ENCODE measurements around the gene HMGCL.
"Not testable (repeated sequence)": the region's sequence is repeated elsewhere in the genome, so short reads cannot be mapped to it uniquely, and the experiment has no call there.

Gene HMGCL

DNA sequence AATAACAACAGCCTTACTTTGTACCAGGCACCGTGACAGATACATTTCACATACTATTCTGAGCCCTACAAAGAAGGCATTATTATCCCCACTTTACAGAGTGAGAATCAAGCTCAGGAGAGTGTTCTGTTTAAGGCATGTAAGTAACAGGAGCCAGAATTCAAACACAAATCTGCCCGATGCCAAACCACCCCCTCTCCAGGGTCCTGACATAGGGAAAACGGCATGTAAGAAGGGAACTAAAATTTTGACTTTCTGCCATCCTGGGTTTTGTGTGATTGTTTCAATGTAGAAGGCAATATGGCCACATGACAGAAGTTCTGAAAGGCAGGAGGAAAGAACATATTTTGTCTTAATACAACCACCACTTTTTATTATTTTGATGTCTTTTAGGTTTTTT lies 37.4 kb upstream of the HMGCL start:
- H3K9ac ChIP-seq (ENCODE audit: insufficient read length): no peak overlapping the region
- H3K36me3 ChIP-seq (ENCODE audit: insufficient read depth, low read length): peaks cover 61% of the 10 kb centered on the region
- H3K9me3 ChIP-seq (ENCODE audit: low read depth, low read length): no peaks in the 10 kb centered on the region
- H3K4me3 ChIP-seq: no peak overlapping the region
- H3K27ac ChIP-seq: no peak overlapping the region
- TF ChIP-seq FOXP2 (optimal IDR thresholded peaks at IDR 0.05; ENCODE audit: control extremely low read depth, extremely low read length, insufficient read depth) (no peak), POLR2AphosphoS5 (IDR thresholded peaks at IDR 0.05; ENCODE audit: borderline replicate concordance, low read depth, low read length) (no peak), EZH2 (IDR thresholded peaks at IDR 0.05) (no peak)
- no peak for DNase-seq (ENCODE audit: low read depth, low spot score)

DNA sequence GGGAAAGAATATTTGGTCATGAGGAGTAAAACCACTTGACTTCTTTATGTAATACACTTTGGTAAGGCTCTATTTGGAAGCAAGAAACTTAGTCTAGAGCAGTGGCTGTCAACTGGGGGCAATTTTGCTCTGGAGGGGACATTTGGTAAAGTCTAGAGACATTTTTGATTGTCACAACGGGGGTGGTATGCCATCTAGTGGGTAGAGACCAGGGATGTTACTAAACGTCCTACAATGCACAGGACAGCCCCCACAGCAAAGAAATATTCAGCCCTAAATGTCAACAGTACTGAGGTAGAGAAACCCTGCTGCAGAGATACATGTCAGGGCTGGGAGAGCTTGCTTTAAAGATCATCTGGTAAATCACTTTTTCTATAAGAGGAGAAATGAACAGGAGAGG lies 29.3 kb upstream of the HMGCL start:
- Histone ChIP-seq H3K9me3 (ENCODE audit: low read depth, low read length) (no peaks in the 10 kb centered on the region), H3K36me3 (ENCODE audit: insufficient read depth, low read length) (peaks cover 30% of the 10 kb centered on the region), H3K4me3 (no peak overlapping the region), H3K27ac (no peak overlapping the region), H3K9ac (ENCODE audit: insufficient read length) (no peak overlapping the region)
- no peak for DNase-seq (ENCODE audit: low read depth, low spot score)
- no peak for TF ChIP-seq FOXP2 (optimal IDR thresholded peaks at IDR 0.05; ENCODE audit: control extremely low read depth, extremely low read length, insufficient read depth)
- TF ChIP-seq POLR2AphosphoS5 (IDR thresholded peaks at IDR 0.05; ENCODE audit: borderline replicate concordance, low read depth, low read length): no peak
- TF ChIP-seq EZH2 (IDR thresholded peaks at IDR 0.05): no peak

DNA sequence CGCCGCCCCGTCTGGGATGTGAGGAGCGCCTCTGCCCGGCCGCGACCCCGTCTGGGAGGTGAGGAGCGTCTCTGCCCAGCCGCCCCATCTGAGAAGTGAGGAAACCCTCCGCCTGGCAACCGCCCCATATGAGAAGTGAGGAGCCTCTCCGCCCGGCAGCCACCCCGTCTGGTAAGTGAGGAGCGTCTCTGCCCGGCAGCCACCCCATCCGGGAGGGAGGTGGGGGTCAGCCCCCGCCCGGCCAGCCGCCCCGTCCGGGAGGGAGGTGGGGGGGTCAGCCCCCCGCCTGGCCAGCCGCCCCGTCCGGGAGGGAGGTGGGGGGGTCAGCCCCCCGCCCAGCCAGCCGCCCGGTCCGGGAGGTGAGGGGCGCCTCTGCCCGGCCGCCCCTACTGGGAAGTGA lies 27.9 kb upstream of the HMGCL start:
- peaks cover 28% of the 10 kb centered on the region for H3K36me3 ChIP-seq (ENCODE audit: insufficient read depth, low read length)
- H3K27ac ChIP-seq; DNase-seq (ENCODE audit: low read depth, low spot score); H3K9me3 ChIP-seq (ENCODE audit: low read depth, low read length); H3K4me3 ChIP-seq; H3K9ac ChIP-seq (ENCODE audit: insufficient read length): not testable (repeated sequence)

DNA sequence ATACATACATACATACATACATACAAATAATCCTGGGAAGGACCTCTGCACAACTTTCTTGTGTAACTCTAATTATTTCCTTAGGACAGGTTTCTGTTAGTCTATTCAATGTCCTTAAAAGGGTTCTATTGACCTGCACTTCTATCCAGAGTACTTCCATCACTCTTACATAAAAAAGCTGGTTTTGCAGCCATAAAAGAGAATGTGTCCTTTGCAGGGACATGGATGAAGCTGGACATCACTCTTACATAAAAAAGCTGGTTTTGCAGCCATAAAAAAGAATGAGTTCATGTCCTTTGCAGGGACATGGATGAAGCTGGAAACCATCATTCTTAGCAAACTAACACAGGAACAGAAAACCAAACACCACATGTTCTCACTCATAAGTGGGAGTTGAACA lies 26.2 kb upstream of the HMGCL start:
- H3K36me3 ChIP-seq (ENCODE audit: insufficient read depth, low read length): peaks cover 41% of the 10 kb centered on the region
- H3K27ac ChIP-seq; H3K9me3 ChIP-seq (ENCODE audit: low read depth, low read length); DNase-seq (ENCODE audit: low read depth, low spot score); H3K4me3 ChIP-seq; H3K9ac ChIP-seq (ENCODE audit: insufficient read length): not testable (repeated sequence)

DNA sequence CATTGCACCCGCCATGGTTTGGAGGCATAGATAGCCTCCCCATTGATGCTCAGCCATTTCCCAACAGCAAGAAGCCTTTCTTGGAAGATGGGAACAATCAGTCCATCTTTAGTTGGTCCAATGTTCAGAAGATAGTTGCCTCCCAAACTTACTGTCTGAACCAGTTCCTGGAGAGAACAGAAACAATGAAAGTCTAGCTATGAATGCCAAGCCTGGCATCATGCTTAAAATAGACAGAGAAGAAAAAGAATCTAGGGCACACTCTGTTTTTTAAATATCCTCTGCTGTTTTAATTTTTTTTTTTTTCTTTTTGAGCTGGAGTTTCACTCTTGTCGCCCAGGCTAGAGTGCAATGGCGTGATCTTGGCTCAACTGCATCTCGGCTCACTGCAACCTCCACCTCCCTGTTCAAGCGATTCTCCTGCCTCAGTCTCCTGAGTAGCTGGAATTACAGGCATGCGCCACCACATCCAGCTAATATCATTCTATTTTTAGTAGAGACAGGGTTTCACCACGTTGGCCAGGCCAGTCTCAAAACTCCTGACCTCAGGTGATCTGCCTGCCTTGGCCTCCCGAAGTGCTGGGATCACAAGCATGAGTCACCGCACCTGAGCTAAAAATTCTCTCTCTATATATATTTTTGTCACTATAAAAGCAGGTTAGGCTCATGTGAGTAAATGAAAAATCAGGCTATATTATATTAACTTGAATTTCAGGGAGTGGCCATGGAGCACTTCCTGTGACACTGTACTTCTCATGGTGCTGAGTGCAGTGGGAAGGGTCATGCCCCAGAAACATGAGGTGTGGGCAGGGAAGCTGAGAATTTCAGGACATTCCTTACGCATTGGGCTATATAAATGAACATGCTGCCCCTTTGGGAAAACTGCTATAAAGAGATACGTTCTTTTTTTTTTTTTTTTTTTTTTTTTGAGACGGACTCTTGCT lies 23.7 kb upstream of the HMGCL start:
- Histone ChIP-seq H3K4me3 (no peak overlapping the region), H3K9ac (ENCODE audit: insufficient read length) (no peak overlapping the region), H3K36me3 (ENCODE audit: insufficient read depth, low read length) (peaks cover 38% of the 10 kb centered on the region), H3K9me3 (ENCODE audit: low read depth, low read length) (no peaks in the 10 kb centered on the region; the same call in 1 of the 2 replicates), H3K27ac (no peak overlapping the region)
- DNase-seq (ENCODE audit: low read depth, low spot score): no peak
- TF ChIP-seq POLR2AphosphoS5 (IDR thresholded peaks at IDR 0.05; ENCODE audit: borderline replicate concordance, low read depth, low read length) (no peak), FOXP2 (optimal IDR thresholded peaks at IDR 0.05; ENCODE audit: control extremely low read depth, extremely low read length, insufficient read depth) (no peak), EZH2 (IDR thresholded peaks at IDR 0.05) (no peak)

DNA sequence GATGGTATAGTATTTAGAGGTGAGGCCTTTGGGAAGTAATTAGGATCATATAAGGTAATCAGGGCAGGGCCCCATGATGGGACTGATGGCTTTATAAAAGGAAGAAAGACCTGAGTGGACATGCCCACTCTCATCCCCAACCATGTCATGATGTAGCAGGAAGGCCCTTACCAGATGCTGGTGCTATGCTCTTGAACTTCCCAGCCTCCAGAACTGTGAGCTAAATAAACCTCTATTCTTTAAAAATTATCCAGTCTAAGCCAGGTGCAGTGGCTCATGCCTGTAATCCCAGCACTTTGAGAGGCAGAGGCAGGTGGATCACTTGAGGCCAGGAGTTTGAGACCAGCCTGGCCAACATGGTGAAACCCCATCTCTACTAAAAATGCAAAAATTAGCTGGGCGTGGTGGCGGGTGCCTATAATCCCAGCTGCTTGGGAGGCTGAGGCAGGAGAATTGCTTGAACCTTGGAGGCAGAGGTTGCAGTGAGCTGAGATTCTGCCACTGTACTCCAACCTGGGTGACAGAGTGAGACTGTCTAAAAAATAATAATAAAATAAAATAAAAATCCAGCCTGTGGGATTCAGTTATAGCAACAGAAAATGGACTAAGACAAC lies 22.4 kb upstream of the HMGCL start:
- H3K4me3 ChIP-seq; H3K9me3 ChIP-seq (ENCODE audit: low read depth, low read length); H3K27ac ChIP-seq; DNase-seq (ENCODE audit: low read depth, low spot score); H3K9ac ChIP-seq (ENCODE audit: insufficient read length): not testable (repeated sequence)
- H3K36me3 ChIP-seq (ENCODE audit: insufficient read depth, low read length): peaks cover 38% of the 10 kb centered on the region

DNA sequence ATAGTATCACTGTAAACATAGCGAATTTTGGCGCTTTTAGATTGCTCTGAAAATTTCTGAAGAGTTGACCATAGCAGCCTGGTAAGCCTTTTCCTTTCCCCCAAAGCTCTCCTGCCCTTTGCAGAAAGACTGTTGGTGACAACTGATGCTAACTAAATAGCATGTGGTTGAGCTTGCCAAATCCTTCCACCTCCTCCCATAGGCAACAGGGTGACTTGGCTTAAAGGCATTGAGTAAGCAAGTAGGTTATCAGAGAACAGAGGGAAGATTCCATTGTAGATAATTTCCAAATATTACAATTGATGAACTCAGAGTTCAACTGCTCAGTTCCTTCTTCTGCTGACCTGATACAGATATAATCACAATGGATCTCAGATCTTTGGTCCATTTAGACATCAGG lies 19.9 kb upstream of the HMGCL start:
- Histone ChIP-seq H3K36me3 (ENCODE audit: insufficient read depth, low read length) (peaks cover 38% of the 10 kb centered on the region), H3K27ac (no peak overlapping the region), H3K9me3 (ENCODE audit: low read depth, low read length) (no peaks in the 10 kb centered on the region; the same call in 1 of the 2 replicates), H3K9ac (ENCODE audit: insufficient read length) (no peak overlapping the region), H3K4me3 (no peak overlapping the region)
- TF ChIP-seq EZH2 (IDR thresholded peaks at IDR 0.05) (no peak), POLR2AphosphoS5 (IDR thresholded peaks at IDR 0.05; ENCODE audit: borderline replicate concordance, low read depth, low read length) (no peak), FOXP2 (optimal IDR thresholded peaks at IDR 0.05; ENCODE audit: control extremely low read depth, extremely low read length, insufficient read depth) (no peak)
- DNase-seq (ENCODE audit: low read depth, low spot score): no peak

DNA sequence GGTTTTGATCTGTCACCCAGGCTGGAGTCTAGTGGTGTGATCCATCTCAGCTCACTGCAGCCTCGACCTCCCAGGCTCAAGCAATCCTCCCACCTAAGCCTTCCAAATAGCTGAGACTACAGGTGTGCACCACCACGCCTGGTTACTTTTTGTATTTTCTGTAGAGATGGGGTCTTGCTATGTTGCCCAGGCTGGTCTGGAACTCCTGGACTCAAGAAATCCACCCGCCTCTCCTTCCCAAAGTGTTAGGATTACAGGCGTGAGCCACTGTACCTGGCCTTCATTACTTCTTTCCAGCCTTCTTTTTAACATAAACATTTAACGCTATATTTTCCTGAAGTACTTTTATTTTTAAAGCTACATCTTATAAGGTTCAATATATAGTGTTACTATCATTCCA lies 18.4 kb upstream of the HMGCL start:
- H3K36me3 ChIP-seq (ENCODE audit: insufficient read depth, low read length): peaks cover 32% of the 10 kb centered on the region
- no peak overlapping the region for H3K9ac ChIP-seq (ENCODE audit: insufficient read length)
- DNase-seq (ENCODE audit: low read depth, low spot score): no peak
- no peak overlapping the region for H3K27ac ChIP-seq
- no peaks in the 10 kb centered on the region; the same call in 1 of the 2 replicates for H3K9me3 ChIP-seq (ENCODE audit: low read depth, low read length)
- TF ChIP-seq EZH2 (IDR thresholded peaks at IDR 0.05): no peak
- TF ChIP-seq POLR2AphosphoS5 (IDR thresholded peaks at IDR 0.05; ENCODE audit: borderline replicate concordance, low read depth, low read length): no peak
- TF ChIP-seq FOXP2 (optimal IDR thresholded peaks at IDR 0.05; ENCODE audit: control extremely low read depth, extremely low read length, insufficient read depth): no peak
- H3K4me3 ChIP-seq: no peak overlapping the region

DNA sequence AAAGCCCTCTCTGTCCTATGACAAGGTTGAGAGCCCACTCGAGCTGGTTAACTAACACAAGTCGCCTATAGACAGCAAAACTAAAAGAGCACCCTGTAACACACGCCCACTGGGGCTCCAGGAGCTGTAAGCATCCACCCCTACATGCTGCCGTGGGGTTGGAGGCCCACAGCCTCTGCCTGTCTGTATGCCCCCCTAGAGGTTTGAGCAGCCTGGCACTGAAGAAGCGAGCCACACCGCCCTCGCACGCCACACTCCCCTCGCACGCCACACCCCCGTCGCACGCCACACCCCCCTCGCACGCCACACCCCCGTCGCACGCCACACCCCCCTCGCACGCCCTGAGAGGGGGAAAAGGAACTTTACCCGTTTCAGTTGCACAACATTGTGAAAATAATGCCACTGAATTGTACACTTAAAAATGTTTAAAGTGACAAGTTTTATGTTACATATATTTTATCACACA lies 13.2 kb upstream of the HMGCL start:
- Histone ChIP-seq H3K4me3 (peak overlapping the region; percentile 71), H3K9me3 (ENCODE audit: low read depth, low read length) (no peaks in the 10 kb centered on the region), H3K36me3 (ENCODE audit: insufficient read depth, low read length) (no peaks in the 10 kb centered on the region), H3K9ac (ENCODE audit: insufficient read length) (peak overlapping the region; percentile 60), H3K27ac (peak overlapping the region; percentile 42; the same call in 1 of the 2 replicates)
- TF ChIP-seq POLR2AphosphoS5 (IDR thresholded peaks at IDR 0.05; ENCODE audit: borderline replicate concordance, low read depth, low read length): peak; percentile 30
- TF ChIP-seq EZH2 (IDR thresholded peaks at IDR 0.05): no peak
- peak; percentile 6 for DNase-seq (ENCODE audit: low read depth, low spot score)

Measured in SK-N-MC (cell line).